Measurements from ENCODE around the gene UACA. TPM values are rescaled to one million over a fixed set of nuclear protein-coding genes. Genes with fewer than 3 reads are reported as not detected.

UACA gene
- total and polyA plus RNA-seq, 2 of the 8 experiments (the other 6 are each of a cell fraction or from before 2014, with no cell fraction given): 28.6 to 38.9 TPM

- Histone ChIP-seq H2BK120ac (replicated peaks; ENCODE audit: low read depth, low read length) (no peak overlapping the region), H3K36me3 (ENCODE audit: control insufficient read depth in 2 of 4, insufficient read depth in 4 of 4, low read length in 3 of 4) (no peaks in the 10 kb centered on the region), H2BK12ac (ENCODE audit: low read depth, low read length) (no peak overlapping the region), H2BK15ac (ENCODE audit: low read length) (no peak overlapping the region), H3K4me1 (replicated peaks in 1 of 4; ENCODE audit: control insufficient read depth in 3 of 4, insufficient read depth in 4 of 4, low read length in 3 of 4) (no peaks in the 10 kb centered on the region), H4K8ac (ENCODE audit: extremely low read depth, insufficient read depth, low read length) (no peak overlapping the region), H3K23ac (ENCODE audit: insufficient read length) (no peak overlapping the region), H3K27me3 (replicated peaks in 1 of 4; ENCODE audit: control insufficient read depth in 3 of 4, extremely low read depth in 1 of 4, insufficient read depth in 3 of 4, low read length in 3 of 4) (no peaks in the 10 kb centered on the region), H2AK5ac (ENCODE audit: low read depth, low read length) (no peak overlapping the region), H3K56ac (replicated peaks; ENCODE audit: insufficient read length, low read depth, low read length) (no peak overlapping the region), H3K23me2 (ENCODE audit: low read depth, low read length) (no peaks in the 10 kb centered on the region), H3K4ac (replicated peaks; ENCODE audit: insufficient read length, low read depth, low read length) (no peak overlapping the region), H3K9ac (replicated peaks in 1 of 4; ENCODE audit: extremely low read depth in 1 of 4, low read depth in 3 of 4, low read length in 3 of 4) (no peak overlapping the region), H3K4me3 (ENCODE audit: extremely low read depth in 1 of 4, insufficient read depth in 2 of 4, low read depth in 3 of 4, low read length in 4 of 4) (no peak overlapping the region), H3K14ac (ENCODE audit: insufficient read length) (no peak overlapping the region), H4K91ac (replicated peaks; ENCODE audit: insufficient read length, low read length) (no peak overlapping the region), H2AFZ (ENCODE audit: low read length) (no peak overlapping the region), H4K5ac (ENCODE audit: insufficient read length, low read depth, low read length) (no peak overlapping the region), H3K9me3 (ENCODE audit: insufficient read depth in 2 of 2, low read depth in 1 of 2, low read length in 1 of 2) (no peaks in the 10 kb centered on the region), H2BK5ac (ENCODE audit: low read depth, low read length) (no peak overlapping the region), H4K20me1 (replicated peaks in 1 of 2; ENCODE audit: control insufficient read depth in 1 of 2, insufficient read depth in 2 of 2, low read length in 2 of 2) (no peaks in the 10 kb centered on the region), H3K4me2 (ENCODE audit: insufficient read depth in 1 of 2, low read depth in 2 of 2, low read length in 2 of 2) (no peak overlapping the region), H3K79me1 (ENCODE audit: low read depth, low read length) (no peaks in the 10 kb centered on the region), H2BK20ac (ENCODE audit: low read length) (no peak overlapping the region), H3K27ac (ENCODE audit: low read depth, low read length) (no peak overlapping the region), H3K18ac (ENCODE audit: extremely low read depth, low read length) (no peak overlapping the region), H3K79me2 (ENCODE audit: control insufficient read depth in 1 of 2, insufficient read depth in 2 of 2, low read length in 2 of 2) (no peaks in the 10 kb centered on the region; a peak in 1 of 4 replicates)
- 91% methylated on average over 8 of the region's 8 CpGs; no CpG with 5 or more reads in 1 of the 2 experiments for WGBS, 2 experiments (ENCODE audit: extremely low coverage in 1 of 2, insufficient coverage in 1 of 2, insufficient read length in 1 of 2, insufficient replicate concordance in 2 of 2, low coverage in 1 of 2, low lambda C conversion rate in 2 of 2, missing lambda C conversion rate in 1 of 2)
- no peak for TF ChIP-seq NANOG (IDR thresholded peaks at IDR 0.05; ENCODE audit: insufficient read depth, low read depth, low read length, poor library complexity, severe bottlenecking)
- no peak for TF ChIP-seq YY1 (IDR thresholded peaks at IDR 0.05; ENCODE audit: low read depth, low read length)
- no peak for TF ChIP-seq CHD2 (IDR thresholded peaks at IDR 0.05; ENCODE audit: low read length)
- TF ChIP-seq GABPA (IDR thresholded peaks at IDR 0.05; ENCODE audit: borderline replicate concordance, insufficient read depth, low read length): no peak
- TF ChIP-seq SP2 (IDR thresholded peaks at IDR 0.05; ENCODE audit: low read length): no peak
- no peak for TF ChIP-seq CHD1 (IDR thresholded peaks at IDR 0.05; ENCODE audit: low read depth, low read length)
- TF ChIP-seq TAF7 (optimal IDR thresholded peaks at IDR 0.05; ENCODE audit: borderline replicate concordance, low read depth, low read length): no peak
- TF ChIP-seq, protein P1, sequence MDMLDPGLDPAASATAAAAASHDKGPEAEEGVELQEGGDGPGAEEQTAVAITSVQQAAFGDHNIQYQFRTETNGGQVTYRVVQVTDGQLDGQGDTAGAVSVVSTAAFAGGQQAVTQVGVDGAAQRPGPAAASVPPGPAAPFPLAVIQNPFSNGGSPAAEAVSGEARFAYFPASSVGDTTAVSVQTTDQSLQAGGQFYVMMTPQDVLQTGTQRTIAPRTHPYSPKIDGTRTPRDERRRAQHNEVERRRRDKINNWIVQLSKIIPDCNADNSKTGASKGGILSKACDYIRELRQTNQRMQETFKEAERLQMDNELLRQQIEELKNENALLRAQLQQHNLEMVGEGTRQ (IDR thresholded peaks at IDR 0.05; ENCODE audit: low read length): no peak
- FAIRE-seq: no peak
- POLR2A ChIA-PET (ENCODE audit: partially characterized antibody): interaction anchor here (0.5 to 0.6 kb wide), 3 partner anchors 13 to 1071 kb away, joined by 3 read pairs; partner anchors contain the start of gene UACA
- no peak for DNase-seq (ENCODE audit: low read depth in 1 of 2, low spot score in 2 of 2)
- CTCF ChIA-PET (ENCODE audit: partially characterized antibody): interaction anchor here (0.9 to 3.0 kb wide), 4 partner anchors 25 to 62 kb away, joined by 3 to 14 read pairs (median 4); no protein-coding TSS in a partner anchor
These were observed 13.0 kb downstream of the UACA start for GRCh38 chr15:70750203-70750869.
